HepG2 (cell line): ENCODE measurements around the gene BTBD3. TPM values are rescaled to one million over a fixed set of nuclear protein-coding genes. Genes with fewer than 3 reads are reported as not detected.

Experiments
- ASH2L ChIP-seq: fragments of 300-600, 200-600 bp; sonication (generic); IDR thresholded peaks from 2 replicates; pipeline ENCODE4 v1.7.0; 2017; ENCODE audit warnings: low read depth, mild to moderate bottlenecking, moderate library complexity, mixed read lengths, low read length; ENCODE audit not compliant: insufficient read length
- DMAP1 ChIP-seq: IDR thresholded peaks from 2 replicates; pipeline ENCODE4 v1.6.1; 2016
- GTF3A ChIP-seq: sonication (generic); formaldehyde crosslinking; conservative IDR thresholded peaks from 2 replicates; pipeline ENCODE4 v1.4.0; 2020; ENCODE audit warnings: mild to moderate bottlenecking, missing genetic modification reagents
- HBP1 ChIP-seq: IDR thresholded peaks from 2 replicates; pipeline ENCODE4 v1.6.1; 2016; ENCODE audit warnings: low read depth, control low read depth
- JUNB ChIP-seq: sonication (generic); formaldehyde crosslinking; IDR thresholded peaks from 2 replicates; pipeline ENCODE4 v1.8.0; 2022; ENCODE audit warnings: missing genetic modification reagents, mild to moderate bottlenecking, borderline replicate concordance
- JUND ChIP-seq: sonication (generic); formaldehyde crosslinking; IDR thresholded peaks from 2 replicates; pipeline ENCODE4 v1.8.0; 2022; ENCODE audit warnings: mild to moderate bottlenecking, missing genetic modification reagents
- MNT ChIP-seq: fragments of 450-650 bp; IDR thresholded peaks from 2 replicates; pipeline ENCODE4 v1.6.1; 2016
- NPAS2 ChIP-seq: sonication (generic); formaldehyde crosslinking; IDR thresholded peaks from 2 replicates; pipeline ENCODE4 v1.8.0; 2022; ENCODE audit warnings: mild to moderate bottlenecking, missing genetic modification reagents, borderline replicate concordance
- PTBP1 ChIP-seq: fragments of 200-400 bp; formaldehyde crosslinking; IDR thresholded peaks from 2 replicates; pipeline ENCODE4 v1.6.1; 2018; ENCODE audit warnings: low read length, low read depth; ENCODE audit not compliant: poor library complexity, severe bottlenecking
- REXO4 ChIP-seq: sonication (generic); formaldehyde crosslinking; IDR thresholded peaks from 2 replicates; pipeline ENCODE4 v1.8.0; 2022; ENCODE audit warnings: missing genetic modification reagents, mild to moderate bottlenecking, borderline replicate concordance
- SIN3A ChIP-seq: IDR thresholded peaks from 2 replicates; pipeline ENCODE4 v1.6.1; 2011; ENCODE audit warnings: low read depth, mild to moderate bottlenecking, control low read depth, low read length, borderline replicate concordance
- SRSF4 ChIP-seq: fragments of 200-400 bp; formaldehyde crosslinking; IDR thresholded peaks from one replicate; pipeline ENCODE4 v1.6.1; 2018; ENCODE audit warnings: mild to moderate bottlenecking, low read depth, low read length, moderate library complexity; ENCODE audit not compliant: poor library complexity, severe bottlenecking
- THAP11 ChIP-seq: IDR thresholded peaks from 2 replicates; pipeline ENCODE4 v1.6.1; 2016; ENCODE audit warnings: missing biosample characterization, missing genetic modification reagents
- ZBTB7A ChIP-seq: sonication (generic); formaldehyde crosslinking; IDR thresholded peaks from 2 replicates; pipeline ENCODE4 v1.8.0; 2022; ENCODE audit warnings: mild to moderate bottlenecking, missing genetic modification reagents
- ZFP41 ChIP-seq: sonication (generic); formaldehyde crosslinking; IDR thresholded peaks from 2 replicates; pipeline ENCODE4 v1.4.0; 2020; ENCODE audit warnings: mild to moderate bottlenecking, missing genetic modification reagents, borderline replicate concordance
- ZNF10 ChIP-seq: sonication (generic); formaldehyde crosslinking; IDR thresholded peaks from 2 replicates; pipeline ENCODE4 v1.4.0; 2020; ENCODE audit warnings: mild to moderate bottlenecking, low read depth, missing genetic modification reagents, borderline replicate concordance
- ZNF275 ChIP-seq: sonication (generic); formaldehyde crosslinking; IDR thresholded peaks from 2 replicates; pipeline ENCODE4 v1.8.0; 2022; ENCODE audit warnings: missing genetic modification reagents, mild to moderate bottlenecking, inconsistent platforms, borderline replicate concordance
- ZNF496 ChIP-seq: sonication (generic); formaldehyde crosslinking; IDR thresholded peaks from 2 replicates; pipeline ENCODE4 v1.8.1; 2023; ENCODE audit warnings: mild to moderate bottlenecking, moderate library complexity, missing genetic modification reagents; ENCODE audit not compliant: insufficient replicate concordance
- ZNF503 ChIP-seq: sonication (generic); formaldehyde crosslinking; IDR thresholded peaks from 2 replicates; pipeline ENCODE4 v1.4.0; 2020; ENCODE audit warnings: missing genetic modification reagents
- ZNF513 ChIP-seq: sonication (generic); formaldehyde crosslinking; conservative IDR thresholded peaks from 2 replicates; pipeline ENCODE4 v1.5.0; 2020; ENCODE audit warnings: missing genetic modification reagents
- ZNF777 ChIP-seq: sonication (generic); formaldehyde crosslinking; IDR thresholded peaks from 2 replicates; pipeline ENCODE4 v1.4.0; 2020; ENCODE audit warnings: missing genetic modification reagents
- ZNF816 ChIP-seq: sonication (generic); formaldehyde crosslinking; IDR thresholded peaks from 2 replicates; pipeline ENCODE4 v1.8.0; 2022; ENCODE audit warnings: missing genetic modification reagents, mild to moderate bottlenecking, borderline replicate concordance
- polyA plus RNA-seq, 8 experiments: library from polyadenylated mRNA; depleted of rRNA in 3 of 8; stranded (reverse) in 7 of 8; unstranded in 1 of 8; fragments of >200 nt; fragmentation: Illumina TruSeq in 4 of 8; extraction: Trizol in 4 of 8; gene quantifications; 2 replicates each; pipeline versions ENCODE4 v1.2.1 to v1.2.3, GENCODE V29; 2011 to 2016; ENCODE audit warnings: low read depth in 4 of 8, missing spikeins in 1 of 8, mixed read lengths in 1 of 8; ENCODE audit not compliant: insufficient read depth in 1 of 8
- total RNA-seq, 5 experiments: library from RNA; depleted of rRNA; stranded (reverse); fragments of >200 nt; fragmentation: Illumina TruSeq; extraction: Trizol; gene quantifications; 2 replicates each; pipeline ENCODE4 v1.2.3, GENCODE V29; 2016; ENCODE audit warnings: low read depth in 1 of 5

The BTBD3 gene
- total and polyA plus RNA-seq, 2 of the 13 experiments (the other 11 are each of a cell fraction or from before 2014, with no cell fraction given): 32.2 to 41.8 TPM

- TF ChIP-seq MNT: no peak
- no peak; the same call in 1 of the 2 replicates for TF ChIP-seq DMAP1 (CRISPR knock-in tag)
- TF ChIP-seq NPAS2 (CRISPR knock-in tag): no peak
- TF ChIP-seq PTBP1: no peak
- TF ChIP-seq GTF3A (CRISPR knock-in tag): no peak
- peak; percentile 72; the same call in 1 of the 2 replicates for TF ChIP-seq ZNF816 (CRISPR knock-in tag)
- no peak for TF ChIP-seq ZNF496 (CRISPR knock-in tag)
- no peak for TF ChIP-seq JUNB (CRISPR knock-in tag)
- no peak for TF ChIP-seq HBP1
- TF ChIP-seq JUND (CRISPR knock-in tag): no peak
- no peak; the same call in none of the 2 replicates for TF ChIP-seq ZNF777
- TF ChIP-seq SIN3A: peak; percentile 93
- peak; percentile 43; the same call in 1 of the 2 replicates for TF ChIP-seq ZBTB7A
- TF ChIP-seq ZNF10 (CRISPR knock-in tag): no peak
- TF ChIP-seq SRSF4: no peak
- TF ChIP-seq ZNF503 (CRISPR knock-in tag): no peak
- no peak for TF ChIP-seq THAP11
- TF ChIP-seq ZNF275 (CRISPR knock-in tag): no peak
- no peak for TF ChIP-seq ZFP41
- TF ChIP-seq REXO4 (CRISPR knock-in tag): no peak
- no peak for TF ChIP-seq ZNF513 (CRISPR knock-in tag)
- TF ChIP-seq ASH2L: peak; percentile 85
Observed at GRCh38 chr20:11891077-11891775, 26.5 kb upstream of the BTBD3 start (continued).
